Glutamatergic neuron (in vitro differentiated cells): ENCODE measurements around the gene MAPK6. TPM values are rescaled to one million over a fixed set of nuclear protein-coding genes. Genes with fewer than 3 reads are reported as not detected.

Experiments
- DNase-seq: peaks from one replicate; pipeline ENCODE4 v3.0.0; 2022
- H3K27ac Mint-ChIP-seq: one replicate; pipeline ENCODE4 v1.8.0; 2020; ENCODE audit warnings: mild to moderate bottlenecking, mixed read lengths, inconsistent platforms; ENCODE audit not compliant: unreplicated experiment
- H3K27me3 Mint-ChIP-seq: one replicate; pipeline ENCODE4 v1.8.0; 2020; ENCODE audit warnings: mild to moderate bottlenecking, moderate library complexity, mixed read lengths, inconsistent platforms; ENCODE audit not compliant: unreplicated experiment
- H3K36me3 Mint-ChIP-seq: one replicate; pipeline ENCODE4 v1.8.0; 2020; ENCODE audit warnings: mild to moderate bottlenecking, mixed read lengths, inconsistent platforms; ENCODE audit not compliant: unreplicated experiment
- H3K4me1 Mint-ChIP-seq: one replicate; pipeline ENCODE4 v1.8.0; 2020; ENCODE audit warnings: mild to moderate bottlenecking, low read depth, mixed read lengths, inconsistent platforms; ENCODE audit not compliant: unreplicated experiment
- H3K4me3 Mint-ChIP-seq: one replicate; pipeline ENCODE4 v1.8.0; 2020; ENCODE audit warnings: mild to moderate bottlenecking, mixed read lengths, inconsistent platforms; ENCODE audit not compliant: unreplicated experiment
- H3K9me3 Mint-ChIP-seq: one replicate; pipeline ENCODE4 v1.8.0; 2020; ENCODE audit warnings: mild to moderate bottlenecking, moderate library complexity, mixed read lengths, inconsistent platforms; ENCODE audit not compliant: unreplicated experiment
- total RNA-seq: library from RNA; stranded (reverse); fragmentation: NEBNext Ultra II Directional; extraction: Animal tissue kit (Norgen Biotek cat#: 25700); gene quantifications from one replicate; pipeline ENCODE4 v1.2.1, GENCODE V29; 2021; ENCODE audit not compliant: unreplicated experiment
- TF ChIP-seq, protein P1 (sequence below): fragments of 200-600 bp; sonication (generic); IDR thresholded peaks from one replicate; pipeline ENCODE4 v1.5.0; 2021; ENCODE audit not compliant: partially characterized antibody, unreplicated experiment

Gene MAPK6
- total RNA-seq, 1 donor from 2014 or later, result 109 TPM

DNA sequence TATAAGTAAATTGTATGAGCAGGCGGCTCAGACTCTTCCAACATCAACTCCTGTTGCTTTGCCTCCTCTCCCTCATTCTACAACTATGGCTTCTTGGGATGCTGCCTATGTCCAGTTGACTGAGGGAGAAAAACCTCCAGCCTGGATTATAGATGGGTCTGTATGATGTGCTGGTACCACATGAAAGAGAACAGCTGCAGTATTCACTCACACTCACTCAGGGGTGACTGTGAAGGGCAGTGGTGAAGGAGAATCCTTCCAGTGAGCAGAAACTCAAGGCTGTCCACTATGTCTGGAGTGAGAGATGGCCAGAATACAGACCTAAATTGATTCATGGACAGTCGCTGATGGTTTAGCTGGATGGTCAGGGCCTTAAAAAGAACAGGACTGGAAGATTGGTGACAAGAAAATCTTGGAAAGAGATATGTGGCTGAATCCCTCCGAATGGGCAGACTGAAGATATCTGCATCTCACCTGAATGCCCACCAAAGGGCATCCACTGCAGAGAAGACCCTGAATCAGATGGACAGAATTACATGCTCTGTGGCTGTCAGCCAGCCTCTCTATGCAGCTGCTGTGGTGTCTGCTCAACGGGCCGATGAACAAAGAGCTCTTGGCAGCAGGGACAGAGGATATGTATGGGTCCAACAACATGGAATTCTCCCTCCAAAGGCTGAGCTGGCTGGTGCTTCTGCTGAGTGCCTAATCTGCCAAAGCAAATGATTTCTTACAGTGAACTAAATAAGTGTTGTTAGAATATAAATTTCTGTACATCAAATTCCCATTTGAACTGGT lies 95.4 kb downstream of the MAPK6 start:
- H3K36me3 Mint-ChIP-seq, result no peaks in the 10 kb centered on the region
- TF ChIP-seq, protein P1, sequence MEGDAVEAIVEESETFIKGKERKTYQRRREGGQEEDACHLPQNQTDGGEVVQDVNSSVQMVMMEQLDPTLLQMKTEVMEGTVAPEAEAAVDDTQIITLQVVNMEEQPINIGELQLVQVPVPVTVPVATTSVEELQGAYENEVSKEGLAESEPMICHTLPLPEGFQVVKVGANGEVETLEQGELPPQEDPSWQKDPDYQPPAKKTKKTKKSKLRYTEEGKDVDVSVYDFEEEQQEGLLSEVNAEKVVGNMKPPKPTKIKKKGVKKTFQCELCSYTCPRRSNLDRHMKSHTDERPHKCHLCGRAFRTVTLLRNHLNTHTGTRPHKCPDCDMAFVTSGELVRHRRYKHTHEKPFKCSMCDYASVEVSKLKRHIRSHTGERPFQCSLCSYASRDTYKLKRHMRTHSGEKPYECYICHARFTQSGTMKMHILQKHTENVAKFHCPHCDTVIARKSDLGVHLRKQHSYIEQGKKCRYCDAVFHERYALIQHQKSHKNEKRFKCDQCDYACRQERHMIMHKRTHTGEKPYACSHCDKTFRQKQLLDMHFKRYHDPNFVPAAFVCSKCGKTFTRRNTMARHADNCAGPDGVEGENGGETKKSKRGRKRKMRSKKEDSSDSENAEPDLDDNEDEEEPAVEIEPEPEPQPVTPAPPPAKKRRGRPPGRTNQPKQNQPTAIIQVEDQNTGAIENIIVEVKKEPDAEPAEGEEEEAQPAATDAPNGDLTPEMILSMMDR, result no peak
- peaks cover 27% of the 10 kb centered on the region for H3K4me1 Mint-ChIP-seq
- no peak for DNase-seq
- peaks cover 6% of the 10 kb centered on the region for H3K9me3 Mint-ChIP-seq
- peaks cover 5% of the 10 kb centered on the region for H3K27me3 Mint-ChIP-seq
- H3K27ac Mint-ChIP-seq, result peak overlapping the region; percentile 6
- peak overlapping the region; percentile 10 for H3K4me3 Mint-ChIP-seq

DNA sequence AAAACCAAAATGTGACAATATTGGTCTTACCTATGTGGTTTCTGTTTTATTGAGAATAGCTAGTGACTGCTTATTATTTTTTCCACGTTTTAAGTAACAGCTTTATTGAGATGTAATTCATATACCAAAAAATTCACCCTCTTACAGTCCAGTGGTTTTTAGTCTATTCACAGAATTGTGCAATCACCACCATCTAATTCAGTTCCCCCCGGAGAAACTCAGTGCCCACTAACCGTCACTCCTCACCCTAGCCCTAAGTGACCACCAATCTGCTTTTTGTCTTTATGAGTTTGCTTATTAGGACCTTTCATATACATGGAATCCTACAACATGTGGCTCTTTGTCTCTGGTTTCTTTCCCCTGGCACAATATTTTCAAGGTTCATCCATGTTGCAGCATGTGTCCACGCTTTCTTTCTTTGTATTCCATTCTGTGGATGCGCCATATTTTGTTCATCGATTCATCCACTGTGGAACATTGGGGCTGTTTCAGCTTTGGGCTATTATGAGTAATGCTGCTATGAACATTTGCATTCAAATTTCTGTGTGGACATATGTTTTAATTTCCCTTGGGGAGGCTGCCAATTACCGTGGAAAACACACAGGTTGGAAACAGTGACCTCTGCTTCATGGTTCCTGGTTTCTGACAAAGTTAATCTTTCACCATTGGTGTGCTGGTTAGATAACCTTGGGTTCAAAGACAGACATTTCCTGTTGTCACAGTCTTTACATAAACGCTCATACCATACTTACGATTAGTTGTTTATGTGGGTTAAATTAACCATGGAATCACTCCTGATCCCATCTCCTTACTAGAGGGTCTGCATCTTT lies 96.8 kb downstream of the MAPK6 start:
- no peak for DNase-seq
- Mint-ChIP-seq H3K36me3 (no peaks in the 10 kb centered on the region), H3K4me3 (peak overlapping the region; percentile 30), H3K27me3 (peaks cover 5% of the 10 kb centered on the region), H3K4me1 (peaks cover 27% of the 10 kb centered on the region), H3K9me3 (peaks cover 6% of the 10 kb centered on the region), H3K27ac (peak overlapping the region; percentile 91)
- TF ChIP-seq, protein P1, result no peak

Other genes starting within 250 kb of the MAPK6 start
- gene TMOD3, start 189.6 kb upstream of the MAPK6 start, total RNA-seq, result 29.2 TPM
- 22.7 TPM for gene LEO1, start 47.4 kb upstream of the MAPK6 start, total RNA-seq
- gene BCL2L10, start 93.6 kb downstream of the MAPK6 start, total RNA-seq, result not detected
- 28.4 TPM for gene GNB5, start 172.2 kb downstream of the MAPK6 start, total RNA-seq